HUES48 (cell line): ENCODE measurements around the gene PRSS38.
A peak's percentile ranks its signal among the peaks of the same experiment; 100 is the strongest.

Experiments
- H3K27ac ChIP-seq: one replicate; pipeline ENCODE4 v1.7.0; 2013; ENCODE audit warnings: low read depth, low read length, inconsistent platforms
- H3K27me3 ChIP-seq: 2 replicates; pipeline ENCODE4 v1.6.1; 2013; ENCODE audit warnings: mild to moderate bottlenecking, low read length; ENCODE audit not compliant: control insufficient read depth, insufficient read depth
- H3K36me3 ChIP-seq: 2 replicates; pipeline ENCODE4 v1.6.1; 2013; ENCODE audit warnings: low read length; ENCODE audit not compliant: control insufficient read depth, insufficient read depth
- H3K4me1 ChIP-seq: 2 replicates; pipeline ENCODE4 v1.6.1; 2013; ENCODE audit warnings: mild to moderate bottlenecking, low read length; ENCODE audit not compliant: control insufficient read depth, insufficient read depth
- H3K4me3 ChIP-seq: 2 replicates; pipeline ENCODE4 v1.5.1; 2013; ENCODE audit warnings: mild to moderate bottlenecking, low read depth, low read length
- H3K9ac ChIP-seq: 2 replicates; pipeline ENCODE4 v1.6.1; 2013; ENCODE audit warnings: mild to moderate bottlenecking, low read depth, low read length, moderate library complexity
- H3K9me3 ChIP-seq: 2 replicates; pipeline ENCODE4 v1.6.1; 2013; ENCODE audit warnings: low read length; ENCODE audit not compliant: control insufficient read depth, insufficient read depth

Gene PRSS38

GRCh38 chr1:227789084-227790033 lies 26.1 kb upstream of the PRSS38 start:
- no peak overlapping the region for H3K9ac ChIP-seq
- H3K4me1 ChIP-seq: peaks cover 12% of the 10 kb centered on the region
- H3K27ac ChIP-seq: no peak overlapping the region
- no peaks in the 10 kb centered on the region for H3K36me3 ChIP-seq
- H3K4me3 ChIP-seq: peak overlapping the region; percentile 83
- peaks cover 38% of the 10 kb centered on the region for H3K27me3 ChIP-seq
- H3K9me3 ChIP-seq: no peaks in the 10 kb centered on the region

GRCh38 chr1:227790034-227790400 lies 25.5 kb upstream of the PRSS38 start:
- Histone ChIP-seq H3K27ac (no peak overlapping the region), H3K4me1 (peaks cover 17% of the 10 kb centered on the region), H3K36me3 (no peaks in the 10 kb centered on the region), H3K9ac (no peak overlapping the region), H3K9me3 (no peaks in the 10 kb centered on the region), H3K4me3 (no peak overlapping the region), H3K27me3 (peaks cover 38% of the 10 kb centered on the region)

DNA sequence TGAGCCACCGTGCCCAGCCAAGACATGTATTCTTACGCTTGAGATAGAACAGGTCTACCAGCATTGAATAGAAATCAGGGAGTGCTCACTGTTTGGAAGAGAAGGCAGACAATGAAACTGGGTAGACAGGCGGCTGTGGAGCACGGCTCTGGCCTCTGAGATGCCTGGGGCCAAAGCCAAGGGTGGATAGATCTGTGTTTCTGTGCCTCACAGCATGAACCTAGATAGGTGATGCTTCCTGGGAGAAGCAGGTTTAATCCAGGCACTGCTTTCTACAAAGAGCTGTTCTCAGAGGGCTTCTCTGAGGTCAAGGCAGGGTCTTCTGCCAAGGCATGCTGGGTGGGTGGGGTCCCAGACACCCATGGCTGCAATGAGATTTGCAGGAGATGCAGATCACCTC lies 24.6 kb upstream of the PRSS38 start:
- Histone ChIP-seq H3K4me3 (no peak overlapping the region), H3K27me3 (peaks cover 34% of the 10 kb centered on the region), H3K9ac (no peak overlapping the region), H3K36me3 (no peaks in the 10 kb centered on the region), H3K4me1 (peaks cover 17% of the 10 kb centered on the region), H3K9me3 (no peaks in the 10 kb centered on the region), H3K27ac (no peak overlapping the region)

DNA sequence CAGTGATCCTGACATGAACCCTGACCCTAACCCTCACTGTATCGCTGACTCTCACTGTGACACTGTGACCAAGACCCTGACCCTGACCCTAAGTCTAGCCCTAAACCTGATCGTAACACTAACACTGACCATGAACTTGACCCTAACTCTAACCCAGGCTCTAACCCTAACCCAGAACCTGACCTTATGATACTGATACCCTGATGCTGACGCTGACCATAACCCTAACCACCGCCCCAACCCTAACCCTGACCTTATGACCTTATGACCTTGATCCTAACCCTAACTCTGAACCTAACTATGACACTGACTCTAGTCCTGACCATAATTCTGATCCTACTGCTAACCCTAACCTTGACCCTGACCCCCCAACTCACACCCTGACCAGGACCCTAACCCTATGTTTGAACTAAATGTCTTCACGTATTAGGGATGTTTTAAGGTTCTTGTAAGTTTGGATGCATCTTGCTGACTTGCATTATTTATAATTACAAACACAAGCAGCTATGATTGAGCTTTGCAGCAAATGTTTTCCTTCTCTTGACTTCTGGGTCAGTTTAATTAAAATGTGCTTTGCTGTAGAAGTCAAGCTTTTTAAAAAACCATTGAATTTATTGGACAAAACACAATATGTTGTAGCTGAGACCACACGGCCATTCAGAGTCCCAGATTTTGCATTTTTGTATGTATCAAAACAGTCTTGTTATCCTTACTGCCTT lies 23.9 kb upstream of the PRSS38 start:
- Histone ChIP-seq H3K27me3 (peaks cover 27% of the 10 kb centered on the region), H3K36me3 (no peaks in the 10 kb centered on the region), H3K27ac (no peak overlapping the region), H3K4me1 (peaks cover 17% of the 10 kb centered on the region), H3K4me3 (no peak overlapping the region), H3K9me3 (no peaks in the 10 kb centered on the region), H3K9ac (no peak overlapping the region)

DNA sequence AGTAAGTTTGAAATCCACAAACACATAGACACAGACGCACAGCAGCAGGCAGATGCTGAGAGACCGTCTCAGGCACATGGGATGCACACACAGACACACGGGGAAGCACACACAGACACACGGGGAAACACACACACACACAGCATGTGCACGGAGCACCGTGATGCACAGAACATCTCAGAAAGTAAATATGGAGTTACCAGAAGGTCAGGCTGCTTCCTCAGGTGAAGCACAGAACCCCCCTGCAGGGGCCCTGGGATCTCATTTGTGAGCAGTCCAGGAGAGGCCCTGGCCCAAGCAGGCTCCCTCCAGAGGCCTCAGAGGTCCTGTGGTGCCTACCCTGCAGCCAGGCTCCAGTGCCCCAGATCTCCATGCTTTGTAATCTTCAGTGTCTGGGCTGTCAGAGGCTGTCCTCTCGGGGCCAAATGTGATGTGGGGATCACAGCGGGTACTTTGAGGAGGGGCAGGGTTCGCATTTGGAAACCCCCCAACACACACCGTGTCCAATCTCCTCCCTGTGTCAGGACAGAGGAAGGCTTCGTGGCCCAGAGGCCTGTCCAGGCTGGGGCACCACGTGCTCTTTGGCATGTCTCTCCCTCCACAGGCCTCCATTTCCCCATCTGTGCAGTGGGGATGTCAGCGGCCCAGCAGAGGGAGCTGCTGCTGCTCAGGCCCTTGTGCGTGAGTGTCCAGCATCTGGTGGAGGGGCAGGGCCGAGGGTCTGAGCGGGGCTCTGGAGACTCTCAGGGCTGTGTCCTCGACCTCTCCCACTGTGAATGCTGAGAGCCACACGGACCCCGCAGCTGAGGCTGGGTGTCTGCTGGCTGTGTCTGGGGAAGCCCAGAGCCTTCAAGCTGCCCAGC lies 23.0 kb upstream of the PRSS38 start:
- no peak overlapping the region for H3K4me3 ChIP-seq
- no peak overlapping the region for H3K27ac ChIP-seq
- H3K9me3 ChIP-seq: no peaks in the 10 kb centered on the region
- H3K9ac ChIP-seq: no peak overlapping the region
- peaks cover 18% of the 10 kb centered on the region for H3K27me3 ChIP-seq
- no peaks in the 10 kb centered on the region for H3K36me3 ChIP-seq
- peaks cover 15% of the 10 kb centered on the region for H3K4me1 ChIP-seq

DNA sequence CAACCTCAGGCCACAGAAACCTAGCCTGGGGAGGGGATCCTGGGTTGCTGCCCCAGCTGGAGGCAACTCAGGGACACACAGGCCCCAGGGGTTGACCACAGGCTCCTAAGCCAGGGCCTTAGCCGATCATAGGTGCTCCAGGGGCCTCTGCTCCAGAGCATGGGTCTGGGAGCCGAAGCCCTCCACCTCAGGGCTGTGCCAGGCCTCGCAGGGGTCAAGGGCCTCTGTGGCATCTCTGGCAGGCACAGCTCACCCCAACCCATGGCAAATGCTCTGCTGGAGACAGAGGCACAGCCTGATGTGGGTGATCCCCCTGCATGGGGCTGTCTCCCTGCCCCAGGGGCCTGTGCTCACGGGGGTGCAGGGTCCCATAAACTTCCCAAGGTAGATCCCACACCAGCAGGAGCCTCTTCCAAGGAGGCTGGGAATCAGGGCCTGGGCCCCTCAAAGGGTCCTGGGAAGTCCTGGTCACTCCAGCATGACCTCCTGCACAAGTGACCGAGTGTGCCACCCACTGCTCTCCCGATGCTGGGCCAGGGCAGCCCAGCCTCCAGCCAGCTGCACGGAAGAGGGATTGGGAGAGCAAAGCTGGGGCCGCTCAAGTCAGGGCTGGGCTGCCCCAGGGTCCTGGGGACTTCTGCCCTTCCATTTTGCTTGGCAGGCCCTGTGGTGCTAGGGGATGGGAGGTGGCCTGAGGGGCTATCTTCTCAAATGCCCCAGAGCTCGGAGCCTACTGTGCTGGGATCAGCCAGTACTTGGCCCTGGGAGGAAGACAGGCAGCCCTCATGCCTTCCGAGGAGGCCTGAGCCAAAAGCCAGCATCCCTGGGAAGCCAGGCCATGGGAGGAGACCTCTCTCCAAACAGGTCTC lies 22.2 kb upstream of the PRSS38 start:
- peaks cover 15% of the 10 kb centered on the region for H3K27me3 ChIP-seq
- H3K4me3 ChIP-seq: no peak overlapping the region
- H3K9me3 ChIP-seq: no peaks in the 10 kb centered on the region
- no peaks in the 10 kb centered on the region for H3K36me3 ChIP-seq
- peak overlapping the region; percentile 32 for H3K27ac ChIP-seq
- peaks cover 15% of the 10 kb centered on the region for H3K4me1 ChIP-seq
- H3K9ac ChIP-seq: no peak overlapping the region

DNA sequence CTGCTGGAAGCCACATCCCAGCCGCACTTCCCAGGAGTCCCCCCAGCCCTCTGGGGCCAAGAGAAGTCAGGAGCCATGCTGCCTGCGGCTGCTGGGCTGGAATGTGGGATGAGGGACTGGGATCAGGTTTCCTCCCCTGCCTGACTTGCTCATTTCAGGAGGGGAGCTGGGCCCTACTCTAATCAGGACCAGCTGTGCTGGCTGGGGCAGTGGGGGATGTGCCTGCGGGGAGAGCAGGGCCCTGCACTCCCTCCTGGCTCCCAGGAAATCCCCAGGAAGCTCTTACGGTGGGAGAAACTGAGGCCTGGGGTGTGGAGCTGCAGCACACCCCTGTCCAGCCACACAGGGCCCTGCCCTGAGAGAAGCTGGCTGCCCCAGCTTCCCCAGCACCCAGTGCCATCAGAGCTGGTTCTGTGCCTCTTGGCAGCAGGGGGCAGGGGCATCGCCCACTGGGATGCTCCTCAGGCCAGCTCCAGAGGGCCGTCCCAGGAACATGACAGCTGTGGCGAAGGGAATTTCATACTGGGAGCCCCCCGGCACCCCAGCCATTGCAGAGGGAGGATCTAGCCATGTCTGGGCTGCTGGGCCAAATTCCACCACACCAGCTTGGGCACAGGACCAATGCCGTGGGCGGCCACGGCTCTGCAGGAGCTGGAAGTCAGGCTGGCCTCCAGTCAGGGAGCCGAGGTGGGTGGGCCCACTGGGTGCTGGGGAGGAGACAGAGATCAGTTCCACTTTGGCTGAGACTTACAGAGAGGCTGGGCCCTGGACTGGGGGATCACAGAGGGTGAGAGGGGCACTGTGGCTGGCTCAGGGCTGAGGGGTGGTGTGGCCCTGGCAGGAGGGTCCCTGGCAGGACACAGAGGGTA lies 21.3 kb upstream of the PRSS38 start:
- Histone ChIP-seq H3K27ac (peak overlapping the region; percentile 32), H3K4me1 (peaks cover 15% of the 10 kb centered on the region), H3K4me3 (no peak overlapping the region), H3K27me3 (peaks cover 6% of the 10 kb centered on the region), H3K9ac (no peak overlapping the region), H3K36me3 (no peaks in the 10 kb centered on the region), H3K9me3 (no peaks in the 10 kb centered on the region)

DNA sequence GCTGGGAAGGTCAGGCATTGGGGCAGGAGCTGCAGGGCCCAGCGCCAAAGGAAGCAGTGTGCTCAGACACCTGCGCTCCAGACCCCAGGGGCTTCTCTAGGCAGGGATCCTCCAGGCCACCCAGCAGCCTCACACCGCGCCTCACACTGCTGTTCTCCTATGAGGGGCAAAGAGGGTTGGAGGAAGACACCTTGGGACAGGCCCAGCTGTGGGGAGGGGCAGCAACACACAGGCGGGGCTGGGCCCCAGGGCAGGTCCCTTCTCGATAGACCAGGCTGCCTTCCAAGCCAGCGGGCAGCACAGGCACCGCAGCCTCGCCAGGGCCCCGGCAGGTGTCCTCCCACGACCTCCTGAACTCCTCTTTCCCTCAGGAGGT lies 20.7 kb upstream of the PRSS38 start:
- H3K4me3 ChIP-seq: no peak overlapping the region
- peaks cover 15% of the 10 kb centered on the region for H3K4me1 ChIP-seq
- peaks cover under 1% of the 10 kb centered on the region for H3K27me3 ChIP-seq
- H3K9ac ChIP-seq: no peak overlapping the region
- H3K36me3 ChIP-seq: no peaks in the 10 kb centered on the region
- H3K27ac ChIP-seq: no peak overlapping the region
- no peaks in the 10 kb centered on the region for H3K9me3 ChIP-seq

- Histone ChIP-seq H3K9ac (no peak overlapping the region), H3K27ac (no peak overlapping the region), H3K9me3 (no peaks in the 10 kb centered on the region), H3K4me3 (no peak overlapping the region), H3K36me3 (no peaks in the 10 kb centered on the region), H3K27me3 (no peaks in the 10 kb centered on the region; the same call in 1 of the 2 replicates), H3K4me1 (peaks cover 15% of the 10 kb centered on the region)
Observed at GRCh38 chr1:227795732-227796131, 19.7 kb upstream of the PRSS38 start.
